HG03442 (cell line): ENCODE measurements around the gene RPS5.
"Not testable (repeated sequence)": the region's sequence is repeated elsewhere in the genome, so short reads cannot be mapped to it uniquely, and the experiment has no call there.

Experiments used
- ATAC-seq: cut with Tn5 transposase; IDR thresholded peaks from one replicate; pipeline ENCODE4 v1.9.1; 2021; ENCODE audit warnings: mild to moderate bottlenecking, moderate library complexity; ENCODE audit not compliant: unreplicated experiment

Gene RPS5

DNA sequence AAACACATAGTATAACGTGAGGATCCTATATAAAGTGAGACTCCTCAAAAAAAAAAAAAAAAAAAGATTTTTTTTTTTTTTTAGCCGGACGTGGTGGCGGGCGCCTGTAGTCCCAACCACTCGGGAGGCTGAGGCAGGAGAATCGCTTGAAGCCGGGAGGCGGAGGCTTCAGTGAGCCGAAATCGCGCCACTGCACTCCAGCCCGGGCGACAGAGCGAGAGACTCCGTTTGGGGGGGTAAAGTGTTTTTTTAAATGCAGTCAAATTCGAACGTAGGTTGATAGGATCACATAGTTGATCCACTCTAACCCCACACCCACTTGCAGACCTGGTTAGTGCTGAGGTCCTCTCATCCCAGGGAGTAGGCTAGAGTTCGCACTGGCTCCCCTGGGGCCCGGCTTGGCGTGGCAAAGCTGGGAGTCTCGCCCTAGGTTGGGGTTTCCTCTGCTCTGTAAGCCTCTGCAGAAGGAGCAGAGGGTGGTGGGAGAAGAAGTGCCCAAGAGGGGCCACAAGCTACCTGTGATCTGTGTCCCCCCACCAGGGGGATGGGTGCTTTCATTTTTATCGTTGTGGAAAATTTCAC is 14.9 kb downstream of the RPS5 start:
- no peak for ATAC-seq

DNA sequence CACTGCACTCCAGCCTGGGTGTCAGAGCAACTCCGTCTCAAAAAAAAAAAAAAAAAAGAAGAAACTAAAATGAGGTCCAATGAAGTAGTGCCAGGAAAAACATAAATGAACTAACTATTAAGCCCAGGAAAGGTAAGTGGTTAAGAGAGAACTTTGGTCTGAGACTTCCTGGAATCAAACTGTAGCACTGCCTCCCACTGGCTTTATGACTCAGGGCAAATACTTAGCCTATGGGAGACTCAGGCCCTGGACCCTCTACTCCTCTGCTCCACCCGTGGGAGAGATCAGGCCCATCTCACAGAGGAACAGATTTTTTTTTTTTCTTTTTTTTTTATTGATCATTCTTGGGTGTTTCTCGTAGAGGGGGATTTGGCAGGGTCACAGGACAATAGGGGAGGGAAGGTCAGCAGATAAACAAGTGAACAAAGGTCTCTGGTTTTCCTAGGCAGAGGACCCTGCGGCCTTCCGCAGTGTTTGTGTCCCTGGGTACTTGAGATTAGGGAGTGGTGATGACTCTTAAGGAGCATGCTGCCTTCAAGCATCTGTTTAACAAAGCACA is 16.9 kb downstream of the RPS5 start:
- ATAC-seq: not testable (repeated sequence)

DNA sequence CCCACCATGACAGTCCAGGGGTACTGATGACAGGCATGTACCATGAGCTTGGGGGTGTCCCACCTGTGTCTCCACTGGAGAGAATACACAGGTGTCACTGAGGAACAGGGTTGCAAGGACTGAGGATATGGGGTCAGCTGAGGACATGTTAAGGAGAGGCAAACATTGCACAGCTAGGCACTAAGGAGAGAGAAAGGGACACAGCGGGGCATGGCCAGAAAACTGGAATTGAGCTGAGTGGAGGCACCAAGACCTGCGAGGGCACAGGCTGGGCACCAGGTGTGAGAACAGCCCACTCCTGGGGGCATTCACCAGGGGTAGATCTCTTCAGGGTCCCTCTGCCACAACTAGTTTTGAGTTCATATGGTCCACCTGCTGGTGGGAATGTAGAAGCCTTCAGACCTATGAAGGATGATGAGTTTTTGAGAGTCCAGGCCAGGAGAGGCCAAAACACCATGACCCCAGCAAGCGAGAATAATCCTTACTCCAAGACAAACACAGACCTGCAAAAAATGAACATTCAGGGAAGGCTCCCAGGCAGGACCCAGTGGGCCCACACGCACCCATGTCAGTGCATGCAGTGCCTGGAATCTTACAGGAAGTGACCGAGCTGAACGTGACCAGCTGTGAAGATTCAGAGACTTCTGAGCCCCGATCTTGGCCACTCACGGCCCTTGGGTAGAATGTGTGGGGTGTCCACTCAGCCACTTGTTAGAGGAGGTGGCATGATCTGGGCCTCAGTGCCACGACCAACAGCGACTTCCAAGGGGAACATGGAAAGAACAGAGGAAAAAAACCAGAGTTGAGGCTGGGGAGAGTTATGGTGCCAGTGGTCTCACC is 20.0 kb downstream of the RPS5 start:
- no peak for ATAC-seq

DNA sequence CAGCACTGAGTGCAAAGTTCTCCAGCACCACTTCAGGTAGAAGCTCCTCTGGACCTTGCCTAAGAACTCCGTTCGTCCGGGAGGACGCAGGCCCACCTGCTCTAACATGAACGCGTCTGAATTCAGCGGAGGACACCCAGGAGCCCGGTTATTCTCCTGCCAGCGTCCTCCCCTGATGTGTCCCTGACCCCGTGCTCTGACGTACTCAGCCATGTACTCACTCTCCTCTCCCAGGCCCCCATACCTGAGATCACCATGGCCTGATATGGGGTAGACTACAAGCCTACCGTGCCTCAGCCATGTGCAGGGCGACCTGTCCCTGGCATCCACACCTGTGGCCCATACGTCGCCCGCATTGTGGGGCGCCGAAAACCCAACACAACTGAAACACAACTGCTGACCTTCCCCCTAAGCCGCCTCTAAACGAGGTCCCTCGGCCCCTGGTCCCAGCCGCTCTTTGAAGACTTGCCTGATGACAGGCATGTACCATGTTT is 20.6 kb downstream of the RPS5 start:
- no peak for ATAC-seq

DNA sequence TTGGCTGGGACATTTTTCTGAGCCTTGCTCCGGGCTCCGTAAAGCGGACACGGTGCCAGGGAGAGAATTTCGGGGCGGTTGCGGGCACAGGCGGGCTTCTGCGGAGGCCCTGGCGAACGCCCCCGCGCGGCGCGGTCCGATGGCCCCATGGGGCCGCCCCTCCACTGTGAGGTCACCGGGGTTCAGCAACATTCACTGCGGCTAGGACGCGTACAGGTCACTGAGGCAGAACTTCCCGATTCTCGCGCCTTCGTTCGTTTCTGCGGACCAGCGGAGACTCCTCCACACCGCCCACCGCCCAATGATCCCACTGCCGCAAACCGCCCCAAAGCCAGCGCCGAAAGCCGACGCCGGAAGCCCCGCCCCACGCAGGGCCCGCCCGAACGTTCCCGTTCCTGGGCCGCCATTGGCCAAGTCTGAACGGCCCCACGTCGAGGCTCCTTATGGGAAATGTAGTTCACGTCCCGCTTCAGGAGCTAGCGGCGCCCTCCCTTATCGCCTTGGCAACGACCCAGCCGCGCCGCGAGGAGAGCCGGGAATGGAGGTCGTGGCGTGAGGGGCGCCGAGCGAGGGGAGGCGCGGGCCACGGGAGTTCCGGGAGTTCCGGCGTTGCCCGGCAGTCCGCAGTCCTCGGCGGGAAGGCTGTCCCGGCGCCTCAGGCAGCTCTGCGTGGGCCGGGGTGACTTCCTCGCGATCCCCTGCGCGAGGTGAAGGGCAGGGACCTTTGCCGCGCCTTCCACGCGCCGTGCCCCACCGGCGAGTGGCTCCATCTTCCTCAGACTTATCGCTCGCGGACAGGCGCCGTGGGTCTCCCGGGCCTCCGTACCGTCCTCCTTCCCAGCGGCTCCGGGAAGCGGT is 21.3 kb downstream of the RPS5 start, which contains the start of gene ZNF584:
ZNF584 (plus strand) TSS at position 498 of the 858 bp plus-strand sequence. CDS start 499 bp downstream, outside the sequence.
- ATAC-seq: peak; percentile 84

DNA sequence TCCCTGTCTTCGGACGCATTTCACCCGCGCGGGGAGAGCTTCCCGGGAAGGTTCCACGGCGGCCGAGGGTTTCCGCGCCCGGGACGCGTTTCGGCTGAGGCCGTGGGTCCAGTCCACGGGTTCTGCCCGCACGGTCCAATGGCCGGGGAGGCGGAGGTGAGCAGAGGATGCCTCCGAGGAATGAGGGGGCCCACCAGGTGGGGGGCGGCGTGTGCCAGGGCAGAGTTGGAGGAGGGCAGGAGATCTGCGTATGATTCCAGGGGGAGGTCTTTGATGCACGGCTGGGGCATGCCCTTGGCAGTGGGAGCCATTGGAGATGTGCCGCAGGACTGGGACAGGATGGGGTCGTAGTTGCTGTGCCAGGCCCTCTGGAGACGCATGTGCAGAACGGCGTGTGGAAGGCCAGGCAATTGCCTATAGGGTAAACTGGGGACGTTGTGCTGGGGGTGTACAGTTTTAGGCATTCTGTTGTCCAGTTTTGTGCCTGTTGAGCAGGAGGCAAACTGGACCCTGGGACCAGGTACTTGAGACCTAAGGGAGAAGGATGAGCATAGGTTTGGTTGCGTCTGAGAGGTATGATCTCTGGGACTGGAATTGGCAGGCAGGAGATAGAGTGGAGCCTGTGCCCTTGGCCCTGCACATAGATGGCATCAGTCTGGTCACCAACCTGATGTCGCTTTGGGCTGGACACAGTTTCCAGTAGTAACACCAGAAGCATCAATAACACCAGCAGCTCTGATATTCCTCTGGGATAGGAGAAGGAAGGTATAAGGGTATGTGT is 22.1 kb downstream of the RPS5 start:
- ATAC-seq: peak; percentile 12

DNA sequence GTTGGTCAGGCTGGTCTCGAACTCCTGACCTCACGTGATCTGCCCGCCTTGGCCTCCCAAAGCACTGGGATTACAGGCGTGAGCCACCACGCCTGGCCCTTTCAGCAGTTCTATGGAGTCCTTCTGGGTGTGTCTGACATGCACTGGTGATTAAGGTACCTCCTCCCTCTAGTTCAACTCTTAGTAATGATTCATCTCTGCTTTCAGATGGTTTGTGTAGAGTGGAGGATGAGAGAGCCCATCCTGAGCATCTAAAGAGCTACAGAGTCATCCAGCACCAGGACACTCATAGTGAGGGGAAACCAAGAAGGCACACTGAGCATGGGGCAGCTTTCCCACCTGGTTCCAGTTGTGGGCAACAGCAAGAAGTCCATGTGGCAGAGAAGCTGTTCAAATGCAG is 29.5 kb downstream of the RPS5 start:
- no peak for ATAC-seq

DNA sequence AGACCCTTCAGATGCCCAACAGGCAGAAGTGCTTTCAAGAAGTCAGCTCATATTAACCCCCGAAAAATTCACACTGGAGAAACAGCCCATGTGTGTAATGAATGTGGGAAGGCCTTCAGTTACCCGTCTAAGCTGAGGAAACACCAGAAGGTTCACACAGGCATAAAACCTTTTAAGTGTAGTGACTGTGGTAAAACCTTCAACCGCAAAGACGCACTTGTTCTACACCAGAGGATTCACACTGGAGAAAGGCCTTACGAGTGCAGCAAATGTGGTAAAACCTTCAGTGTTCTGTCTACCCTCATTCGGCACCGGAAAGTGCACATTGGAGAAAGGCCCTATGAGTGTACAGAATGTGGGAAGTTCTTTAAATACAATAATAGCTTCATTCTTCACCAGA is 30.0 kb downstream of the RPS5 start:
- ATAC-seq: no peak

DNA sequence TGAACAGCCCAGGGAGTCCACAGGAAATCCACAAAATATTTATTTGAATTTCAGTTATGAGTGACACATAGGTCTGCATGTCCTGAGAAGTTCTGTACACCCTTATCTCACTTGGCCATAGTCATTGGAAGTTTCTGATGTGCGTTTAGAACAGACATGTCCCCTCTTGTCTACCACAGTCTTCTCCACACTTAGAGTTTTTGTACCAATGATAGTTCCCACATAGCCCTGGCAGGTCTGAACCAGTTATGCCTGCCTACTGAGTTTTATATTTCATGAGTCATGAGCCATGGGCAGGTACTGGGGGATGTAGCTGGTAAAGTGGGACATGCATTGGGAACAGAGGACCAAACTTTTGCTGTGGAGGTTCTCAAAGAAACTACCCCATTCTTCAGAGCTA is 41.5 kb downstream of the RPS5 start:
- no peak for ATAC-seq

DNA sequence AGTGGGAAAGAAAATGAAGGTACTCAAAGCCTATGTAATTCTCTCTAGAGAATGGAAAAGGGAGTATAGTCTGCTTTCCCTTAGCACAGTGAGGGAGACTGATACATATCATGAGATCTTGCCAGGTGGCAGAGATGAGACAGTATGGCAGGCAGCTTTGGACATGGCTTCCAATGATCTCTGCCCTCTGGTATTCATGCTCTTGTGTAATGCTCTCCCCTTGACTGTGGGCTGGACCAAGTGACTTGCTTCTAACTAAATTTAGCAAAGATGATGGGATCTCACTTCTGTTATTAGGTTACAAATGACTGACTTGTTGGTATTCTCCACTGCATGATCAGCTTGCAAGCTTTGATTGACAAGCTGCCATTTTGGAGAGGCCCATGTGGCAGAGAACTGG is 42.7 kb downstream of the RPS5 start:
- no peak for ATAC-seq

DNA sequence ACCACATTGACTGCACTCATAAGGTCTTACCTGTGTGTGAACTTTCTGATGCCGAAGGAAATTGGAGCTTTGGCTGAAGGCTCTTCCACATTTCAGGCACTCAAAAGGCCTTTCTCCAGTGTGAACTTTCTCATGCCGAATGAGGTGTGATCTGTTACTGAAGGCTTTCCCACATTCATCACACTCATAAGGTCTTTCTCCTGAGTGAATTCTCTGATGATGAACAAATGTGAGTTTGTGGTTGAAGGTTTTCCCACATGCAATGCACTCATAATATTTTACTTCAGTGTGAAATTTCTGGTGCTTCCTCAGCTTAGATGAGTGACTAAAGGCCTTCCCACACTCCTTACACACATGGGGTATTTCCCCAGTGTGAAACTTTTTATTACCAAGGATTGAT is 47.1 kb downstream of the RPS5 start:
- no peak for ATAC-seq

DNA sequence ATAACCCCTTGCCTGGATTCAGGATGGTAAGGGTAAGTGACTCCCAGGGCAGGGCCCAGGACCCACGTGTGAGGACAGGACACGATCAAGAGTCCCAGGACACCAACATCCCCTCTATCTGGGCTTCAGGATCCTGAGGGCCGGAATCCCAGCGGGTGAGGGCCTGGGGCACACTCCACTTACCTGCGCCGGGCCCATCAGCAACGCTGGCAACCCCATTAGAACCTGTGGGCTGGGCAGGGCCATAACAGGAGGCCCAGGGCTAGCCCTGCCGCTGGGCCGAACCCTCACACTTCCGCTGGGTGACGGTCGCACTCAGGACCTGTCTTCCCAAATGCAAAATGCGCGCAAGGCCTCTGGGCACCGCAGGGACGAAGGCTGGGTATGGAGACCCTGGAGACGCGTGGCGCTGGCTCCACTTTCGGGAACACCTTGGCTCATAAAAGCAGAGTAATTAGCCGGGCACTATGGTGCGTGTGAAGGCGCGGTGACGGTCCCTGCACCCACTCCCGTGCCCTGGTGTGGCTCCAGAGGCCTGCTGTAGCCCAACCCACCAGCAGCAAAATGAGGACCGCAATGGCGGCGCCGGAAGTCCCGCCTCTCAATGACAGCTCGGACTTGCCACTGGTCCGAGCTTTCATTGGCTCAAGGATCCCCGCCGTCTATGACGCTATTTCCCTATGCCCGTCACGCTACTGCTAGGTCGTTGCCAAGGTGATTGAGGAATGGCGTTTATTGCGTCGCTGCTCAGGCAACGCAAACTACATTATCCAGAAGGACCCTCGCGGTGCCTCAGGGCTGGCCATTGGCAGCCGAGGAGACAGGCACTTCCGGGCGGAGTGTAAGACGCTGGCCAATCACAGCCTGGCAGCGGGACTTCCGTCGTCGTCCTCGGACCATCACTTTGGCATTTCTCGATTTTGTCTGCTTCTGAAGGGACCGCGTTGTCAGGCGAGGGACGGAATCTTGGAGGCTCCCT is 52.8 kb downstream of the RPS5 start, which contains the start of gene ZNF132:
ZNF132 (minus strand) TSS at position 578 of the 979 bp plus-strand sequence; CDS start at position 246, 332 bp downstream.
- peak; percentile 95 for ATAC-seq

DNA sequence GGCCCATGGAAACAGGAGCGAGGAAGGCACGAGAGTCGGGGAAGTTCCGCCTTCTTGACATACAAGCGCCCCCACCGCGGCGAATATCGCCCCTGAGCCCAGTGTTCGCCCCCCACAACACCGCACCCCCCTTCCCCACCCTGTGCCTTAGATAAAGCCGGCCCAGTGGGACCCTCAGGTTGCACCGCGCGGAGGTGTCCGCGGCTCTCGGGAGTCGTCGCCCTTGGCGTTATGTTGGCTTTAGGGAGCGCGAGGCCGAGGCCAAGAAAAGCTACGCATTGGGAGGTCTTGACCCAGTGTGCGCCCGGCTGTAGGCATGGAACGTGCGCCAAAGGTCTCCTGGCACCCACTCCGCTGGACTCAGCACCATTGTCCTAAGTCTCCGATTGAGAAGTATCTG is 53.5 kb downstream of the RPS5 start:
- ATAC-seq: no peak

DNA sequence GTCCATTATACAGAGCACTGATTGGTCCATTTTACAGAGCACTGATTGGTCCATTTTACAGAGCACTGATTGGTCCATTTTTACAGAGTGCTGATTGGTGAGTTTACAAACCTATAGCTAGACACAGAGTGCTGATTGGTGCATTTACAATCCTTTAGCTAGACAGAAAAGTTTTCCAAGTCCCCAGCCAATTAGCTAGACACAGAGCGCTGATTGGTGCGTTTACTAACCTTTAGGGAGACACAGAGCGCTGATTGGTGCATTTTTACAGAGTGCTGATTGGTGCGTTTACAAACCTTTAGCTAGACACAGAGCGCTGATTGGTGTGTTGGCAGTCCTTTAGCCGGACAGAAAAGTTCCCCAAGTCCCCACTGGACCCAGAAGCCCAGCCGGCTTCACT is 55.9 kb downstream of the RPS5 start:
- ATAC-seq: not testable (repeated sequence)
